GM12878 (cell line): ENCODE measurements around the gene UFSP2. TPM values are rescaled to one million over a fixed set of nuclear protein-coding genes. Genes with fewer than 3 reads are reported as not detected.
A peak's percentile ranks its signal among the peaks of the same experiment; 100 is the strongest.

Experiments used
- CBFB ChIP-seq: IDR thresholded peaks from 2 replicates; pipeline ENCODE4 v1.6.1; 2016; ENCODE audit warnings: antibody characterized with exemption, low read depth
- CEBPZ ChIP-seq: fragments of 150-350 bp; IDR thresholded peaks from 2 replicates; pipeline ENCODE4 v1.6.1; 2016; ENCODE audit warnings: low read depth, low read length
- E2F4 ChIP-seq: IDR thresholded peaks from 2 replicates; pipeline ENCODE4 v1.6.1; 2012; ENCODE audit warnings: low read depth, low read length, improper control_type of control experiment
- EGR1 ChIP-seq, 2 experiments: IDR thresholded peaks; 1 replicate in 1 of 2; 2 replicates in 1 of 2; pipeline ENCODE4 v1.6.1; 2011 to 2012; ENCODE audit warnings: low read depth in 2 of 2, low read length in 2 of 2, borderline replicate concordance in 1 of 2, mild to moderate bottlenecking in 1 of 2, moderate library complexity in 1 of 2
- EP300 ChIP-seq, 2 experiments: fragments of 150-350 bp in 1 of 2; IDR thresholded peaks; 2 replicates each; pipeline ENCODE4 v1.6.1; 2011 to 2012; ENCODE audit warnings: low read depth in 2 of 2, low read length in 2 of 2, borderline replicate concordance in 1 of 2, improper control_type of control experiment in 1 of 2, inconsistent platforms in 1 of 2; ENCODE audit not compliant: control insufficient read depth in 1 of 2
- GATAD2B ChIP-seq: fragments of 450-650 bp; conservative IDR thresholded peaks from 2 replicates; pipeline ENCODE4 v1.6.1; 2017; ENCODE audit warnings: low read depth, mild to moderate bottlenecking, moderate library complexity
- JUNB ChIP-seq: IDR thresholded peaks from 2 replicates; pipeline ENCODE4 v1.6.1; 2016; ENCODE audit warnings: antibody characterized with exemption, mild to moderate bottlenecking
- MEF2A ChIP-seq: IDR thresholded peaks from 2 replicates; pipeline ENCODE4 v1.6.1; 2011; ENCODE audit warnings: low read depth, mild to moderate bottlenecking, low read length, moderate library complexity; ENCODE audit not compliant: insufficient read depth
- RAD21 ChIP-seq: IDR thresholded peaks from 2 replicates; pipeline ENCODE4 v1.6.1; 2011; ENCODE audit warnings: mild to moderate bottlenecking, low read depth, low read length, moderate library complexity; ENCODE audit not compliant: insufficient read depth
- SRF ChIP-seq, 2 experiments: IDR thresholded peaks; 2 replicates each; pipeline ENCODE4 v1.6.1; 2011; ENCODE audit warnings: low read depth in 2 of 2, low read length in 2 of 2, mild to moderate bottlenecking in 1 of 2, moderate library complexity in 1 of 2
- USF1 ChIP-seq: IDR thresholded peaks from 2 replicates; pipeline ENCODE4 v1.6.1; 2011; ENCODE audit warnings: borderline replicate concordance, low read depth, mild to moderate bottlenecking, moderate library complexity, mixed read lengths, low read length; ENCODE audit not compliant: insufficient read depth; ENCODE audit errors: extremely low read length
- ZBTB4 ChIP-seq: fragments of 450-650 bp; formaldehyde crosslinking; IDR thresholded peaks from 2 replicates; pipeline ENCODE4 v1.4.0; 2022; ENCODE audit warnings: mild to moderate bottlenecking, moderate library complexity
- ZNF207 ChIP-seq: fragments of 450-650 bp; IDR thresholded peaks from 2 replicates; pipeline ENCODE4 v1.6.1; 2014; ENCODE audit warnings: antibody characterized with exemption, mild to moderate bottlenecking, borderline replicate concordance
- ZNF687 ChIP-seq: fragments of 450-650 bp; IDR thresholded peaks from 2 replicates; pipeline ENCODE4 v1.6.1; 2017; ENCODE audit warnings: mild to moderate bottlenecking, moderate library complexity
- polyA plus RNA-seq, 11 experiments: library from polyadenylated mRNA; depleted of rRNA in 4 of 11; unstranded in 6 of 11; stranded (reverse) in 5 of 11; fragments of >200 nt; fragmentation: Nextera tagmentation in 4 of 11; fragmentation: Illumina TruSeq in 1 of 11; extraction: Ambion mirVana in 4 of 11; extraction: Trizol in 1 of 11; gene quantifications; 1 replicate in 1 of 11; 2 replicates in 10 of 11; pipeline versions ENCODE4 v1.2.1 to v1.2.3, GENCODE V29; 2011 to 2016; ENCODE audit warnings: inconsistent platforms in 2 of 11, missing spikeins in 2 of 11, low read depth in 1 of 11
- total RNA-seq, 4 experiments: library from RNA; depleted of rRNA in 3 of 4; stranded (reverse); fragments of >200 nt in 3 of 4; fragmentation: Illumina TruSeq in 1 of 4; extraction: Trizol in 1 of 4; gene quantifications; 2 replicates each; pipeline versions ENCODE4 v1.2.1 to v1.2.3, GENCODE V29; 2013 to 2021

Gene UFSP2
- total and polyA plus RNA-seq, 10 of the 15 experiments (the other 5 are each of a cell fraction or from before 2014, with no cell fraction given): 25.4 to 53.1 (median 37.7) TPM

GRCh38 chr4:185395956-185396723 is 29.6 kb downstream of the UFSP2 start (continued):
- peak; percentile 97 for TF ChIP-seq ZNF687
- no peak for TF ChIP-seq RAD21
- no peak for TF ChIP-seq MEF2A
- no peak for TF ChIP-seq SRF (IDR thresholded peaks at IDR 0.05; ENCODE audit: low read depth in 2 of 2, low read length in 2 of 2)
- TF ChIP-seq EGR1 (IDR thresholded peaks at IDR 0.05; ENCODE audit: borderline replicate concordance in 1 of 2, low read depth in 2 of 2, low read length in 2 of 2): peak in 1 of 2 experiments; percentile 75; a peak in 1 of 3 replicates
- peak; percentile 91; the same call in 1 of the 2 replicates for TF ChIP-seq ZNF207
- TF ChIP-seq GATAD2B: peak; percentile 99
- TF ChIP-seq CEBPZ: no peak
- no peak for TF ChIP-seq JUNB
- TF ChIP-seq EP300 (IDR thresholded peaks at IDR 0.05; ENCODE audit: borderline replicate concordance in 1 of 2, control insufficient read depth in 1 of 2, low read depth in 2 of 2, low read length in 2 of 2): 0 out of 4 replicates have a peak, but pooled peaks of 1 of the 2 experiments have one; percentile 55
- 0 out of 2 replicates have a peak, but pooled peaks have one; percentile 25 for TF ChIP-seq CBFB
- no peak for TF ChIP-seq E2F4
- TF ChIP-seq USF1: no peak
- 0 out of 2 replicates have a peak, but pooled peaks have one; percentile 45 for TF ChIP-seq ZBTB4 (CRISPR knock-in tag)
